ENCODE results near the gene NBEA.

DNA sequence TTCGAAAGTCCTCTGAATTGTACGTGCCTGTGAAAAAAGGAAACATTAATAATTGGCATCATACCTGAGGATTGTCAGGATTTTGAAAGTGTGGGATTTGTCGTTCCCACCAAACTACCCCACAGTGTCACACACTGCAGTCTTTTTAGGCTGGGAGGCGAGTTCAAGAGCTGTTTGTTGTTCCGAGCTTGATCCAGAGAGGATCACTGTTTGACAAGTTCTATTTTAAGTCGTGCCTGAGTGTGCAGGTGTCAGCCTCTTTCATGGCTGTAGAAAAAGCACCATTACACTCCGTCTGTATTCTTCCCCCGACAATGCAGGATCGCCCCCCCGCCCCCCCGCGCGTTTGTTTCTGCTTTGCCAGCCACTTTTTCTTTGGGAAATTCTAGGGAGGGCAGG lies 635 bp upstream of the NBEA start:
- TF ChIP-seq KDM5A (IDR thresholded peaks at IDR 0.05), result no peak
- TF ChIP-seq CEBPB (IDR thresholded peaks at IDR 0.05), result no peak
- no peak for TF ChIP-seq NPAS2 (CRISPR knock-in tag; IDR thresholded peaks at IDR 0.05; ENCODE audit: borderline replicate concordance)
- no peak for TF ChIP-seq NR3C1 (IDR thresholded peaks at IDR 0.05)
- TF ChIP-seq MAFK (IDR thresholded peaks at IDR 0.05; ENCODE audit: partially characterized antibody), result no peak
- TF ChIP-seq, protein P1, sequence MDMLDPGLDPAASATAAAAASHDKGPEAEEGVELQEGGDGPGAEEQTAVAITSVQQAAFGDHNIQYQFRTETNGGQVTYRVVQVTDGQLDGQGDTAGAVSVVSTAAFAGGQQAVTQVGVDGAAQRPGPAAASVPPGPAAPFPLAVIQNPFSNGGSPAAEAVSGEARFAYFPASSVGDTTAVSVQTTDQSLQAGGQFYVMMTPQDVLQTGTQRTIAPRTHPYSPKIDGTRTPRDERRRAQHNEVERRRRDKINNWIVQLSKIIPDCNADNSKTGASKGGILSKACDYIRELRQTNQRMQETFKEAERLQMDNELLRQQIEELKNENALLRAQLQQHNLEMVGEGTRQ (IDR thresholded peaks at IDR 0.05), result no peak
- no peak for TF ChIP-seq KDM1A (IDR thresholded peaks at IDR 0.05; ENCODE audit: low read depth)
- no peak for TF ChIP-seq MAZ (IDR thresholded peaks at IDR 0.05; ENCODE audit: borderline replicate concordance, low read depth, low read length)
- TF ChIP-seq, protein P2, sequence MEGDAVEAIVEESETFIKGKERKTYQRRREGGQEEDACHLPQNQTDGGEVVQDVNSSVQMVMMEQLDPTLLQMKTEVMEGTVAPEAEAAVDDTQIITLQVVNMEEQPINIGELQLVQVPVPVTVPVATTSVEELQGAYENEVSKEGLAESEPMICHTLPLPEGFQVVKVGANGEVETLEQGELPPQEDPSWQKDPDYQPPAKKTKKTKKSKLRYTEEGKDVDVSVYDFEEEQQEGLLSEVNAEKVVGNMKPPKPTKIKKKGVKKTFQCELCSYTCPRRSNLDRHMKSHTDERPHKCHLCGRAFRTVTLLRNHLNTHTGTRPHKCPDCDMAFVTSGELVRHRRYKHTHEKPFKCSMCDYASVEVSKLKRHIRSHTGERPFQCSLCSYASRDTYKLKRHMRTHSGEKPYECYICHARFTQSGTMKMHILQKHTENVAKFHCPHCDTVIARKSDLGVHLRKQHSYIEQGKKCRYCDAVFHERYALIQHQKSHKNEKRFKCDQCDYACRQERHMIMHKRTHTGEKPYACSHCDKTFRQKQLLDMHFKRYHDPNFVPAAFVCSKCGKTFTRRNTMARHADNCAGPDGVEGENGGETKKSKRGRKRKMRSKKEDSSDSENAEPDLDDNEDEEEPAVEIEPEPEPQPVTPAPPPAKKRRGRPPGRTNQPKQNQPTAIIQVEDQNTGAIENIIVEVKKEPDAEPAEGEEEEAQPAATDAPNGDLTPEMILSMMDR (IDR thresholded peaks at IDR 0.05), result no peak
- TF ChIP-seq, protein P3, sequence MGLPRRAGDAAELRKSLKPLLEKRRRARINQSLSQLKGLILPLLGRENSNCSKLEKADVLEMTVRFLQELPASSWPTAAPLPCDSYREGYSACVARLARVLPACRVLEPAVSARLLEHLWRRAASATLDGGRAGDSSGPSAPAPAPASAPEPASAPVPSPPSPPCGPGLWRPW (IDR thresholded peaks at IDR 0.05), result no peak
- TF ChIP-seq RAD21 (conservative IDR thresholded peaks at IDR 0.05 in 1 of 2, IDR thresholded peaks at IDR 0.05 in 1 of 2), result no peak
- no peak for TF ChIP-seq ZC3H11A (IDR thresholded peaks at IDR 0.05)
- TF ChIP-seq POLR2A (IDR thresholded peaks at IDR 0.05; ENCODE audit: low read length), result no peak
- TF ChIP-seq, protein P4, sequence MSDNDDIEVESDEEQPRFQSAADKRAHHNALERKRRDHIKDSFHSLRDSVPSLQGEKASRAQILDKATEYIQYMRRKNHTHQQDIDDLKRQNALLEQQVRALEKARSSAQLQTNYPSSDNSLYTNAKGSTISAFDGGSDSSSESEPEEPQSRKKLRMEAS (IDR thresholded peaks at IDR 0.05), result no peak

All from A549 (cell line).